Trophoblast cell (in vitro differentiated cells and primary cell): Measurements from ENCODE around the gene PLK5.
A peak's percentile ranks its signal among the peaks of the same experiment; 100 is the strongest.
"Not testable (repeated sequence)": the region's sequence is repeated elsewhere in the genome, so short reads cannot be mapped to it uniquely, and the experiment has no call there.

Experiments used
- DNase-seq, 2 donors: peaks; one replicate each; pipeline ENCODE4 v3.0.0-alpha.2; 2016
- H2AFZ ChIP-seq: 2 replicates; pipeline ENCODE4 v1.6.1; 2013; ENCODE audit warnings: low read length, moderate library complexity, mild to moderate bottlenecking; ENCODE audit not compliant: insufficient read depth, poor library complexity
- H2AK5ac ChIP-seq: 2 replicates; pipeline ENCODE4 v1.6.1; 2013; ENCODE audit warnings: mild to moderate bottlenecking, low read length
- H2BK120ac ChIP-seq: 2 replicates; pipeline ENCODE4 v1.6.1; 2013; ENCODE audit warnings: low read length, mild to moderate bottlenecking, moderate library complexity; ENCODE audit not compliant: insufficient read depth, poor library complexity
- H2BK12ac ChIP-seq: 2 replicates; pipeline ENCODE4 v1.6.1; 2013; ENCODE audit warnings: mild to moderate bottlenecking, low read length, moderate library complexity
- H2BK5ac ChIP-seq: 2 replicates; pipeline ENCODE4 v1.6.1; 2013; ENCODE audit warnings: low read length, low read depth, moderate library complexity, mild to moderate bottlenecking; ENCODE audit not compliant: poor library complexity
- H3K14ac ChIP-seq: 2 replicates; pipeline ENCODE4 v1.6.1; 2013; ENCODE audit warnings: mild to moderate bottlenecking, low read length
- H3K18ac ChIP-seq: 2 replicates; pipeline ENCODE4 v1.6.1; 2013; ENCODE audit warnings: mild to moderate bottlenecking, low read length
- H3K23ac ChIP-seq: 2 replicates; pipeline ENCODE4 v1.6.1; 2013; ENCODE audit warnings: low read length
- H3K27ac ChIP-seq: 2 replicates; pipeline ENCODE4 v1.5.1; 2013; ENCODE audit warnings: low read depth, mild to moderate bottlenecking, inconsistent platforms, low read length, moderate library complexity
- H3K27me3 ChIP-seq: 2 replicates; pipeline ENCODE4 v1.6.1; 2013; ENCODE audit warnings: inconsistent platforms, mild to moderate bottlenecking, low read length, moderate library complexity; ENCODE audit not compliant: insufficient read depth
- H3K36me3 ChIP-seq, 2 experiments: 1 replicate in 1 of 2; 2 replicates in 1 of 2; pipeline ENCODE4 v1.6.1; 2013; ENCODE audit warnings: low read length in 2 of 2, mild to moderate bottlenecking in 2 of 2, moderate library complexity in 1 of 2; ENCODE audit not compliant: insufficient read depth in 2 of 2, control insufficient read depth in 1 of 2
- H3K4ac ChIP-seq: 2 replicates; pipeline ENCODE4 v1.6.1; 2013; ENCODE audit warnings: low read depth, mild to moderate bottlenecking, low read length, moderate library complexity
- H3K4me1 ChIP-seq, 2 experiments: 1 replicate in 1 of 2; 2 replicates in 1 of 2; pipeline ENCODE4 v1.6.1; 2013; ENCODE audit warnings: low read length in 2 of 2, mild to moderate bottlenecking in 2 of 2, moderate library complexity in 1 of 2; ENCODE audit not compliant: insufficient read depth in 2 of 2, control insufficient read depth in 1 of 2
- H3K4me2 ChIP-seq: 2 replicates; pipeline ENCODE4 v1.6.1; 2013; ENCODE audit warnings: inconsistent platforms, mild to moderate bottlenecking, low read length, moderate library complexity
- H3K4me3 ChIP-seq: 2 replicates; pipeline ENCODE4 v1.5.1; 2013; ENCODE audit warnings: mild to moderate bottlenecking, low read depth, low read length, inconsistent platforms
- H3K79me1 ChIP-seq: one replicate; pipeline ENCODE4 v1.6.1; 2013; ENCODE audit warnings: low read length
- H3K79me2 ChIP-seq: 2 replicates; pipeline ENCODE4 v1.6.1; 2013; ENCODE audit warnings: low read length, mild to moderate bottlenecking; ENCODE audit not compliant: control insufficient read depth, insufficient read depth, poor library complexity
- H3K9ac ChIP-seq: 2 replicates; pipeline ENCODE4 v1.6.1; 2013; ENCODE audit warnings: mild to moderate bottlenecking, low read length
- H3K9me3 ChIP-seq: 2 replicates; pipeline ENCODE4 v1.6.1; 2013; ENCODE audit warnings: low read depth, mild to moderate bottlenecking, control low read depth, inconsistent platforms, low read length; ENCODE audit not compliant: insufficient read depth
- H4K12ac ChIP-seq: 2 replicates; pipeline ENCODE4 v1.6.1; 2013; ENCODE audit warnings: low read depth, mild to moderate bottlenecking, low read length, moderate library complexity
- H4K8ac ChIP-seq: 2 replicates; pipeline ENCODE4 v1.6.1; 2013; ENCODE audit warnings: low read depth, mild to moderate bottlenecking, low read length, moderate library complexity
- H4K91ac ChIP-seq: one replicate; pipeline ENCODE4 v1.6.1; 2013; ENCODE audit warnings: low read depth, mild to moderate bottlenecking, low read length, moderate library complexity
- WGBS: extraction: QIAGEN DNeasy Blood & Tissue Kit; methylation state at CpG from one replicate; pipeline ENCODE4 v1.1.7; 2013; ENCODE audit warnings: missing lambda C conversion rate; ENCODE audit not compliant: insufficient read length, insufficient coverage; ENCODE audit errors: extremely low coverage; 5-methylcytosine and 5-hydroxymethylcytosine counted together

PLK5 gene

GRCh38 chr19:1514986-1515721 is 8.7 kb upstream of the PLK5 start:
- H3K27me3 ChIP-seq = no peaks in the 10 kb centered on the region
- H3K27ac ChIP-seq = no peak overlapping the region
- no peak overlapping the region for H3K4me3 ChIP-seq
- peaks cover 0 to 4% of the 10 kb centered on the region in 2 experiments for H3K4me1 ChIP-seq
- WGBS = no CpG with 5 or more reads among the region's 14 CpGs
- no peak overlapping the region for H2BK5ac ChIP-seq
- no peak overlapping the region for H4K91ac ChIP-seq
- H2AFZ ChIP-seq = no peak overlapping the region
- H2AK5ac ChIP-seq = no peak overlapping the region
- H3K18ac ChIP-seq = no peak overlapping the region
- no peaks in the 10 kb centered on the region for H3K36me3 ChIP-seq
- no peak overlapping the region for H3K14ac ChIP-seq
- no peak overlapping the region for H4K8ac ChIP-seq
- H2BK120ac ChIP-seq = no peak overlapping the region
- H3K9ac ChIP-seq = peak overlapping the region; percentile 52
- H3K79me2 ChIP-seq = no peaks in the 10 kb centered on the region
- H2BK12ac ChIP-seq = no peak overlapping the region
- no peak overlapping the region for H4K12ac ChIP-seq
- no peak overlapping the region for H3K23ac ChIP-seq
- H3K79me1 ChIP-seq = peaks cover 8% of the 10 kb centered on the region
- no peak for DNase-seq
- H3K9me3 ChIP-seq = peaks cover 11% of the 10 kb centered on the region
- no peak overlapping the region for H3K4me2 ChIP-seq
- H3K4ac ChIP-seq = no peak overlapping the region

GRCh38 chr19:1516395-1516753 is 7.5 kb upstream of the PLK5 start:
- Histone ChIP-seq H3K18ac (no peak overlapping the region), H2AFZ (no peak overlapping the region), H3K36me3 (no peaks in the 10 kb centered on the region), H3K27ac (no peak overlapping the region), H3K4me1 (peaks cover 0 to 4% of the 10 kb centered on the region in 2 experiments), H3K4ac (no peak overlapping the region), H2BK5ac (no peak overlapping the region), H3K27me3 (no peaks in the 10 kb centered on the region), H3K23ac (no peak overlapping the region), H3K79me1 (peaks cover 8% of the 10 kb centered on the region), H4K8ac (no peak overlapping the region), H4K12ac (no peak overlapping the region), H3K4me3 (no peak overlapping the region), H3K9ac (no peak overlapping the region), H3K4me2 (no peak overlapping the region), H3K79me2 (no peaks in the 10 kb centered on the region), H2BK12ac (no peak overlapping the region), H2BK120ac (no peak overlapping the region), H3K14ac (no peak overlapping the region), H2AK5ac (no peak overlapping the region), H4K91ac (no peak overlapping the region), H3K9me3 (peaks cover 11% of the 10 kb centered on the region)
- no CpG with 5 or more reads among the region's 8 CpGs for WGBS
- no peak for DNase-seq

GRCh38 chr19:1518471-1518870 is 5.4 kb upstream of the PLK5 start:
- Histone ChIP-seq H3K79me2 (no peaks in the 10 kb centered on the region), H4K8ac (no peak overlapping the region), H2BK12ac (no peak overlapping the region), H3K9ac (no peak overlapping the region), H4K91ac (no peak overlapping the region), H3K14ac (no peak overlapping the region), H2BK120ac (no peak overlapping the region), H2AK5ac (no peak overlapping the region), H3K4ac (no peak overlapping the region), H3K4me3 (peak overlapping the region; percentile 54), H2AFZ (no peak overlapping the region), H3K36me3 (no peaks in the 10 kb centered on the region), H3K27me3 (peaks cover 7% of the 10 kb centered on the region), H3K79me1 (peaks cover 2% of the 10 kb centered on the region), H3K27ac (no peak overlapping the region), H3K4me1 (peaks cover 0 to 2% of the 10 kb centered on the region in 2 experiments), H2BK5ac (no peak overlapping the region), H4K12ac (no peak overlapping the region), H3K9me3 (peaks cover 15% of the 10 kb centered on the region), H3K4me2 (no peak overlapping the region), H3K23ac (no peak overlapping the region), H3K18ac (no peak overlapping the region)
- WGBS = no CpG with 5 or more reads among the region's 4 CpGs
- no peak for DNase-seq

- H4K12ac ChIP-seq, H3K36me3 ChIP-seq, H3K14ac ChIP-seq, H3K27ac ChIP-seq, H3K9ac ChIP-seq, H2BK5ac ChIP-seq, H2BK120ac ChIP-seq, H3K79me1 ChIP-seq, H3K23ac ChIP-seq, H2BK12ac ChIP-seq, H2AK5ac ChIP-seq, H2AFZ ChIP-seq, DNase-seq, H4K8ac ChIP-seq, H4K91ac ChIP-seq, H3K4me1 ChIP-seq, H3K4ac ChIP-seq, H3K79me2 ChIP-seq, H3K4me2 ChIP-seq, H3K18ac ChIP-seq, H3K4me3 ChIP-seq: not testable (repeated sequence)
- peaks cover 18% of the 10 kb centered on the region for H3K9me3 ChIP-seq
- WGBS = no CpG with 5 or more reads among the region's 8 CpGs
- H3K27me3 ChIP-seq = peaks cover 19% of the 10 kb centered on the region
Measured at GRCh38 chr19:1519802-1520201, 4.1 kb upstream of the PLK5 start.
